Testis (tissue), 3 donors: ENCODE results near the gene PXDC1. TPM values are rescaled to one million over a fixed set of nuclear protein-coding genes. Genes with fewer than 3 reads are reported as not detected.

Experiments used
- DNase-seq: peaks from one replicate; pipeline ENCODE4 v3.0.0-alpha.2; 2019
- H3K27ac ChIP-seq, 2 donors: fragments of 200-600 bp; sonication (generic); one replicate each; pipeline ENCODE4 v1.5.1; 2019
- H3K27me3 ChIP-seq: fragments of 200-600 bp; sonication (generic); one replicate; pipeline ENCODE4 v1.5.1; 2019
- H3K36me3 ChIP-seq: fragments of 200-600 bp; sonication (generic); one replicate; pipeline ENCODE4 v1.5.1; 2017; ENCODE audit warnings: low read depth; ENCODE audit errors: missing control alignments
- H3K4me1 ChIP-seq: fragments of 200-600 bp; sonication (generic); one replicate; pipeline ENCODE4 v1.5.1; 2019
- H3K4me3 ChIP-seq, 2 donors: fragments of 200-600 bp; sonication (generic); one replicate each; pipeline ENCODE4 v1.5.1; 2017 to 2019
- H3K9me3 ChIP-seq: fragments of 200-600 bp; sonication (generic); one replicate; pipeline ENCODE4 v1.5.1; 2017
- POLR2A ChIP-seq: fragments of 450-650 bp; IDR thresholded peaks from one replicate; pipeline ENCODE4 v1.6.1; 2017; ENCODE audit warnings: antibody characterized with exemption, mild to moderate bottlenecking, moderate library complexity
- WGBS, 2 donors: methylation state at CpG; one replicate each; pipeline ENCODE4 v1.1.5; 2018; 5-methylcytosine and 5-hydroxymethylcytosine counted together
- intact Hi-C: fragments of 100-400 bp; cut with DNase I; formaldehyde crosslinking; loops from one replicate; pipeline ENCODE4 v1.15.1; 2023; ENCODE audit warnings: low total_unique reads
- polyA plus RNA-seq: library from polyadenylated mRNA; stranded (reverse); fragments of 350-450 nt; fragmentation: Illumina TruSeq; extraction: RNeasy Lipid Tissue Mini Kit (QIAGEN cat#74804); gene quantifications from one replicate; pipeline ENCODE4 v1.2.3, GENCODE V29; 2014; ENCODE audit warnings: low read depth, low replicate concordance; ENCODE audit not compliant: insufficient read depth
- total RNA-seq, 2 donors: library from RNA; depleted of rRNA; stranded (reverse); fragments of >200 nt; gene quantifications; one replicate each; pipeline ENCODE4 v1.2.3, GENCODE V29; 2016
- TF ChIP-seq, protein P1 (sequence below), 3 experiments: fragments of 450-650 bp in 2 of 3; fragments of 200-600 bp in 1 of 3; sonication (generic) in 1 of 3; IDR thresholded peaks; one replicate each; pipeline ENCODE4 v1.5.1; 2016 to 2019; ENCODE audit warnings: antibody characterized with exemption in 3 of 3, mild to moderate bottlenecking in 2 of 3, moderate library complexity in 1 of 3

Gene PXDC1
- total and polyA plus RNA-seq, 3 donors from 2014 or later = 14.3 to 38.2 (median 16.9) TPM

DNA sequence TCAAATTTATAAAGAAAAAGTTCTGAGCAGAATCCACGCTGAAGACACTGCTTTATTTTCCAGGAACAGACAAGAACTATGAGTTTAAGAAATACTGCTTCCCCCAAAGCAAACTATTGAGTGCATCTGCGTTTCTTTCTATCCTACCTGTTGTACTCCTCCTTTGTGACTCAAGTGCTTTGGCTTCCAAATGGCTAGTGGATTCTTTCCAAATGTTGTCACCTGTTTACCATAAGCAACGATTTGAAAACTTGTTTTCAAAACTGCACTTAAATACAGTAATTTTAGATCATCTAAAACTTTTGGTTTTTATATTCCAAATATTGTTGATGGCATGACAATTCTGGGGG is 9.5 kb downstream of the PXDC1 start:
- Histone ChIP-seq H3K27me3 (no peaks in the 10 kb centered on the region), H3K4me1 (peaks cover 11% of the 10 kb centered on the region), H3K4me3 (no peak overlapping the region), H3K36me3 (no peaks in the 10 kb centered on the region), H3K9me3 (no peaks in the 10 kb centered on the region), H3K27ac (no peak overlapping the region)
- no peak for DNase-seq
- intact Hi-C loops = loop anchor here (5.0 to 10.0 kb wide), 3 partner anchors 83 to 415 kb away; no protein-coding TSS in a partner anchor
- 37 to 39% methylated on average over 3 of the region's 3 CpGs for WGBS, 2 donors
- TF ChIP-seq POLR2A = no peak

DNA sequence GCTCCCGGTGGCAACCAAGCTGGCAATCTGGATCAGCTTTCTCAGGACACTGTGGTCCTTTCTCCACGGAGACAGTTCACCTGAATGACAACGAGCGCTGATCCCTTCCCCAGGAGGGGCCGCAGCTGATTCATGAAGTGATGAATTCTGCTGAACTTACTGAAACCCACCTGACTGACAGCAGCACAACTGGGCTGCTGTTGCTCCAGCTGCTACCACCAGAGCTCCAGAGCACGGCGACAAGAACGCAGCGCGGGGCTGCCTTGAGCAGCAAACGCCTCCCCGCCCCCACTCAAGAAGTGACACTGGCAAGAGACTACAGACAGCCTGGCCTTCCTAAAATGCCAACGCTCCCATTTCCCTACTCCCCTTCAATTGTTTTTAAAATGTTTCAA is 10.0 kb downstream of the PXDC1 start:
- Histone ChIP-seq H3K27me3 (no peaks in the 10 kb centered on the region), H3K9me3 (no peaks in the 10 kb centered on the region), H3K36me3 (no peaks in the 10 kb centered on the region), H3K27ac (no peak overlapping the region), H3K4me3 (no peak overlapping the region), H3K4me1 (peaks cover 11% of the 10 kb centered on the region)
- TF ChIP-seq, protein P1, sequence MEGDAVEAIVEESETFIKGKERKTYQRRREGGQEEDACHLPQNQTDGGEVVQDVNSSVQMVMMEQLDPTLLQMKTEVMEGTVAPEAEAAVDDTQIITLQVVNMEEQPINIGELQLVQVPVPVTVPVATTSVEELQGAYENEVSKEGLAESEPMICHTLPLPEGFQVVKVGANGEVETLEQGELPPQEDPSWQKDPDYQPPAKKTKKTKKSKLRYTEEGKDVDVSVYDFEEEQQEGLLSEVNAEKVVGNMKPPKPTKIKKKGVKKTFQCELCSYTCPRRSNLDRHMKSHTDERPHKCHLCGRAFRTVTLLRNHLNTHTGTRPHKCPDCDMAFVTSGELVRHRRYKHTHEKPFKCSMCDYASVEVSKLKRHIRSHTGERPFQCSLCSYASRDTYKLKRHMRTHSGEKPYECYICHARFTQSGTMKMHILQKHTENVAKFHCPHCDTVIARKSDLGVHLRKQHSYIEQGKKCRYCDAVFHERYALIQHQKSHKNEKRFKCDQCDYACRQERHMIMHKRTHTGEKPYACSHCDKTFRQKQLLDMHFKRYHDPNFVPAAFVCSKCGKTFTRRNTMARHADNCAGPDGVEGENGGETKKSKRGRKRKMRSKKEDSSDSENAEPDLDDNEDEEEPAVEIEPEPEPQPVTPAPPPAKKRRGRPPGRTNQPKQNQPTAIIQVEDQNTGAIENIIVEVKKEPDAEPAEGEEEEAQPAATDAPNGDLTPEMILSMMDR (IDR thresholded peaks at IDR 0.05) = no peak
- TF ChIP-seq POLR2A = no peak
- 76% methylated on average over 13 of the region's 13 CpGs for WGBS, 2 donors
- intact Hi-C loops = loop anchor here (5.0 to 10.0 kb wide), 3 partner anchors 83 to 416 kb away; no protein-coding TSS in a partner anchor
- DNase-seq = no peak

DNA sequence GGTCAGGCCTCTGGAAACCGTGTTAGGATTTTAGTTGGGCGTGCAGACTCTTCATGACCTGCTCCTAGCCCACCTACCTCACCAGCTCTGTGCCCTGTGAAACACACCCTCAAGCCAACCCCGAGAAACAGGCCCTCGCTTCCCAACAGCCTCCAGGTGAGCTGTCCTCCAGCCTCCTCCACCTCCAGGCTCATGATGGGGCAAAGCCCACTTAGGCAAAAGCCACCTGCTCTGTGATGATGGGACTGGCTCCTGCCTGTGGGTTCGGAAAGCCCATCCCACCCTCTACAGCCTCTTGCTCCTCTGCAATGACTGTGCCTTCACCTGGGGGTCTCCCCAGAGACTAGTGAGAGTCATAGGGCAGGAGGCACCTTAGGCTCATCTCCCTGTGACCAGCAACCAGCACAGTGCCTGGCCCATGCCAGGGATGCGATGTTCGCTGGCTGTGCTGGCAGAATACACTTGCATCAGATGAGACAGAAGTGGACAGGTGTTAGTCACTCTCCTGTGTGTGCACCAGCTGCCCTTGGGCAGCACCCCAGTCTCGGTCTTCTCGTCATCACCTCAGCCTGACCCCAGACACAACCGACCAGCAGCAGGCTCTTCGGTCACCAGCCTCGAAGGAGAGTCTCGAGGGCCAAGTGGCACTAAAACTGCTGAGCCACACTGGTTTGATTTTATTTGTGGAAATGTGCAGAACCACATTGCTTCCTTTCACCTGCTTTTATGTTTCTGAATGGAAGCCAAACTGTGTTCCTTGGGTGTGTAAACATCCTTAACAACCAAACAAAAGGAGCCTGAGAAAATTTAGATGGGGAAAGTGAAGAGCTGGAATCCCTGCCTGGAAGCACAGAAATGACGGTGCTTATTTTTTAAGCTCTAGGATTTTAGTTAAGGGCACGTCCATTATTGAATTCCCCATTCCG is 10.7 kb downstream of the PXDC1 start:
- TF ChIP-seq, protein P1 (IDR thresholded peaks at IDR 0.05) = no peak
- no peak for TF ChIP-seq POLR2A
- intact Hi-C loops = loop anchor here (5.0 to 10.0 kb wide), 3 partner anchors 84 to 416 kb away; no protein-coding TSS in a partner anchor
- no peaks in the 10 kb centered on the region for H3K27me3 ChIP-seq
- no peaks in the 10 kb centered on the region for H3K36me3 ChIP-seq
- no peaks in the 10 kb centered on the region for H3K9me3 ChIP-seq
- peaks cover 11% of the 10 kb centered on the region for H3K4me1 ChIP-seq
- H3K27ac ChIP-seq = no peak overlapping the region
- no peak for DNase-seq
- WGBS, 2 donors = 81 to 87% methylated on average over 13 to 16 of the region's 16 CpGs
- H3K4me3 ChIP-seq = no peak overlapping the region

DNA sequence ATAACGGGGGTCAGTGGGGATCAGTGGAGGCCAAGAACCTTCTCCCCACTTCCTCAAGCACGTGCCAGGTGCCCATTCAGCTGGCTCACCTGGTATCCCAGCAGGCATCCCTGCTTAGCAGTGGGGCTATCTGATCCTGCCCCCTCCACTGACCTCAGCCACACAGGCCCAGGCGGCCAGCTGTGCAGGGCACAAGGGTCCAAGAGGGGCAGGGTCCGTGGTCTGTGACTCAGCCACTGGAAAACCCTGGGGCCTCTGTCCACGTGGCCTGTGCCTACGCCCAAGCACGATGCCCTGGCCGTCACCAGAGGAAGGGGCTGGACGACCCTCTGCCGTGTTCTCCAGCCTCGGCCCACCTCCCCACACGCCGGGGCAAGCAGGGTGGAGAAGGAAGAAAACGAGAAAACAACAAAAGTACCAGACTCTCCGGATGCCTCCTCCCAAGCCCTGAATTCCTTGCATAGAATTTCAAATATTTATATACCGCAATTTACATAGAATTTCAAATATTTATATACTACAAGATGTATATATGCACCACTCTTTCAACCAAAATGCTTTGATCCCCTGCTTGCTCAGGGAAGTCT is 12.1 kb downstream of the PXDC1 start:
- TF ChIP-seq POLR2A = no peak
- TF ChIP-seq, protein P1 (IDR thresholded peaks at IDR 0.05) = no peak
- no peaks in the 10 kb centered on the region for H3K27me3 ChIP-seq
- H3K9me3 ChIP-seq = no peaks in the 10 kb centered on the region
- H3K4me3 ChIP-seq = no peak overlapping the region
- no peak for DNase-seq
- H3K4me1 ChIP-seq = peaks cover 11% of the 10 kb centered on the region
- no peak overlapping the region for H3K27ac ChIP-seq
- intact Hi-C loops = no loop called here
- WGBS, 2 donors = 80 to 84% methylated on average over 14 to 16 of the region's 16 CpGs
- H3K36me3 ChIP-seq = no peaks in the 10 kb centered on the region

DNA sequence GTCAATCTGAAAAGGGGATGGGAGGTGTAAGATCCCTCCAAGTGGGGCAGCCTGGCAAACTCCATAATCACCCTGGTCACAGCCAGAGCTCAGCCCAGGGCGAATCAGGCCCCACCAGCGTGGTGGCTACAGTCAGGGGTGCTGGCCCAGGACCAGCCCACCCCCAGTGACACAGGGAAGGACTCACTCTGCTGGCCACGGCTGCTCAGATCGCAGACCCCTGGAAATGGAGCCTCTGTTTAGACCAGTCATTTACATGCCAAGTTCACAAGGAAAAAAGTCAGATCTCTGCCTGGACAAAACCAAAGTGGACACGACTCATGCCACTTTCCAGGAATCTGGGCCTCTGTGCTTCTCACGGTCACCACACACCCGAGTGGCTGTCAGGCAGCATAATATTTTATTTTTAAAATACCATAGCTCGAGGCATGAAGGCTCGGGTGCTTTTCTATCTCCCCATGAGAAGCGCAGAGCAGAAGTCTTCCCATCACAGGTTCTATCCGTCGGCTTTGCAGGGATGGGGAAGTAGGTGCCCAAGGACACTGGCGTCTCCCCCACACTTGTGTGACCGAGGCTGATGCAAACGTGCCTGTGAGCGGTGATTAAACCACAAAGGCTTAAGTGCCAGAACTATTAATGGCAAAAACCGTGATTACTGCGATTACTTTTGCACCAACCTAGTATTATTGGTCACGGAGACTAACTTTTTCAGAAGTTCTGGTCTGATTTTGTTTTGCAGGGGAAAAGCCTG is 13.0 kb downstream of the PXDC1 start:
- peak; percentile 82 for DNase-seq
- no peaks in the 10 kb centered on the region for H3K36me3 ChIP-seq
- peaks cover 10% of the 10 kb centered on the region for H3K4me1 ChIP-seq
- WGBS, 2 donors = 68 to 78% methylated on average over 17 to 19 of the region's 19 CpGs
- TF ChIP-seq, protein P1 (IDR thresholded peaks at IDR 0.05) = no peak
- TF ChIP-seq POLR2A = no peak
- H3K27ac ChIP-seq = no peak overlapping the region
- no peak overlapping the region for H3K4me3 ChIP-seq
- H3K9me3 ChIP-seq = no peaks in the 10 kb centered on the region
- no peaks in the 10 kb centered on the region for H3K27me3 ChIP-seq
- intact Hi-C loops = no loop called here
